Endometrium (tissue), 2 donors: ENCODE results near the gene PSD.
"Not testable (repeated sequence)": the region's sequence is repeated elsewhere in the genome, so short reads cannot be mapped to it uniquely, and the experiment has no call there.

ENCODE experiments used
- FAIRE-seq: peaks from 2 replicates; lab custom pipeline; 2012; peaks lifted over from hg19 to GRCh38; lab: Jason Lieb, UNC
- donor health status: control.
- donor health status: control.

PSD gene

DNA sequence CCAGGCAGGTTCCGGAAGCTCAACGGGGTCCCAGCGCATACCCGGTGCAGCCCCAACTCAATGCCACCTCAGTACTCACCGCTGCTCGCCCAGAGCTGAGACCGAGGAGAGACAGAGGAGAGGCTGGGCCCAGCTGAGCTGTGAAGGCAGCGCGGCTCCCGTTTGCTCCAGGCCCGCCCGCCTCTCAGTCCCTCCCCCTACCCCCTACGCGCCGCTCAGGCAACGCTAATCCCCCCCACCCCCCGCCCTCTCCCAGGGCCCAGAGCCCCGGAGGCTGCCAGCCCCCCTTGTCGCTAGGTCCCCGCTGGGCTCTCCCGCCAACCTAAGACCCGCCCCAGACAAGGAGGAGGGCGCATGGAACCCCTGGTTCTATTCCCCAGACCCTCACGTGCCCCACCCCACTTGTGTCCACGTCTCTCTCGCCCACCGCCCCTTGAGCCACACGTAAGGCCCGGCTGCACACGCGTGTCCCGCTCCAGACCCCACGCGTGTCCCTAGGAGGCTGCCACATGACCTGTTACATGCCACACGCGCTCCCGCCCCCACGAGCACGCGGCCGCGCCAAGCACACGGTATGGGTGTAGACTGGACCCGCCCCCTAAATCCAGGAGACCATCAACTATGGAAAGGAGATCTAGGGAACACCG is at the start of gene PSD:
Gene PSD (minus strand): TSS at position 164 of the 647 bp plus-strand sequence. CDS start 1,747 bp downstream, outside the sequence.
- no peak for FAIRE-seq

DNA sequence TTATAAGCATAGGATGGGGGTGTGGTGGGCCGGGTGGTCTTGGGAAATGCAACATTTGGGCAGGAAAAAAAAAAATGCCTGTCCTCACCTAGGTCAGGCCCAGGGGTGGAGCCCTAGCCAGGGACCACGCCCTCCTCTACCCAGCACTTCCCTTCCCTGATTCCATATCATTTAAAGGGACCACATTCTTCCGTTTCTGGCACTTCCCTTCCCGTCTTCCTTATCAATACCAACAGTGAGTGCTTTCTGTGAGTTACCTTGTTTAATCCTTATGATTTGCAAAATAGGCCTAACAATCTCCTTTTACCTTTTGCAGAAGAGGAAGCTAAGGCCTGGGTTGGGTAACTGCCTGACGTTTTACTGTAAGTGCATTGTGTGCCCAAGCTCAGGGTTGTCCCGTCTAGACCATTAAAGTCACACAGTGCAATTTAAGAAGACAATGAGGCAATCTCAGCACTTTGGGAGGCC is 49.4 kb upstream of the PSD start:
- FAIRE-seq: no peak

DNA sequence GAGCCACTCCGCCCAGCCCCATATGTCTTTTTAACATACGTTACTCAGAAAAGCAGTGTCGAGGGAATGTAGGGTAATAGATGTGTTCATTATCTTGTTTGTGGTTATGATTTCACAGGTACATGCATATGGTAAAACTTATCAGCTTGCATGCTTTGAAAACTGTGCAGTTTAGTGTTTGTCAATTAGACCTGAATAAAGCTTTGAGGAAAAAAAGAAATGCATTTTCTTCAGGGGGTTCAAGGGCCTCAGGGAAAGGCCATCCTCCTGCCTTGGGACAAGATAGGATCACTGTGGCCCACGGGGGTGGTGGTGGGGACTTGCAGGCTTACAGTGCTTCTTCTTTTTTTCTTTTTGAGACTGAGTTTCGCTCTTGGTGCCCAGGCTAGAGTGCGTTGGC is 48.7 kb upstream of the PSD start:
- no peak for FAIRE-seq

DNA sequence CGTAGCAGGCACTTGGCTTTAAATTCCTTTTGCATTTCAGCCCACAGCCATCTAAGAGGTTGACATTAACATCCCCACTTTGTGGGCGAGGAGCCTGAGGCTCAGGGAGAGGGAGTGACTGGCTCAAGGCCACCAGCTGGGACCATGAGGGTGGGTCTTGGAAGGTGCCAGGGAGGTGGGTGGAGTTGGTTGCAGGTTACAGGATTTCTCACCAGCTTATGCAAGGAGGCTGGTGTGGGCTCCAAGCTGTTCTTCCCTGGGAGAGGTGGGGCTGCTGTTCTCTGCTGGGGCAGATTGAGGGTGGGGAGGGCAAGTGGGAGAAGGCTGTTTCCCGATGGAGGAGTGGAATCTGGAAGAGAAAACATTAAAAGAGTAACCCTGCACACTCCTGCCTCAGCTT is 46.9 kb upstream of the PSD start:
- FAIRE-seq: no peak

DNA sequence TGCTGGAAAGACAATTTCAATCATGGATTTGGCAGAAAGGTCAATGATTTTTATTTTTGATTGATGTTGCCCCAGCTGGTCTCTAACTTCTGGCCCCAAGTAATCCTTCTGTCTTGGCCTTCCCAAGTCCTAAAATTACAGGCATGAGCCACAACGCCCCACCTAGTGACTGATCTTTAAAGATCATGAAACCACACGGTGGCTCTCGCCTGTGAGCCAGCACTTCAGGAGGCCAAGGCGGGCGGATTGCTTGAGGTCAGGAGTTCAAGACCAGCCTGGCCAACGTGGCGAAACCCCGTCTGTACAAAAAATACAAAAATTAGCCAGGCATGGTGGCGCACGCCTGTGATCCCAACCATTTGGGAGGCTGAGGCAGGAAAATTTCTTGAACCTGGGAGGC is 45.4 kb upstream of the PSD start:
- FAIRE-seq: no peak

DNA sequence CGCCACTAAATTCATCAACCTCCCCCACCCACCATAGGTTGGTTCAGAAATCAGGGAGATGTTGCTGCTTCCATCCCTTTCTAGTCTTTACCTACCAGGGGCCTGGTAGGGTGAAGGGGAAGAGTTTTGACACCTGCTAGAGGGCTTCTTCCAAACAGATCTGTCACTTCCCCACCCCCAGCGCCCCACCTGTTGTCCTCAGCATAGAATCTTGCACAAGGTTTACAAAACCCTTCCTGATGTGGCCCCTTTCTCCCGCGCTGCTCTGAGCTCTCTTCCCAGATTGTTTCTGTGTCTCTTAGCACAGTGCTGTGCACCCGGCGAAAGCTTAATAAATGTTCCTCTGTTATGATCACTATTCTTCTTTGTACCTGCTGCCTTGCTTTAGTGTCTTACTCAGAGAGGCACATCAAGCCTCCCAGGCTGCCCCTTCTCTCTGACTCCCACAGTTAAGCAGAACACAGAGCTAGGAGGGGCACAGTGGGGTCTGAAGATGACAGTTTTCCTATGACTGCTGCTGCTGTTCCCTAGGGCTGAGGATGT is 44.0 kb upstream of the PSD start:
- no peak for FAIRE-seq

DNA sequence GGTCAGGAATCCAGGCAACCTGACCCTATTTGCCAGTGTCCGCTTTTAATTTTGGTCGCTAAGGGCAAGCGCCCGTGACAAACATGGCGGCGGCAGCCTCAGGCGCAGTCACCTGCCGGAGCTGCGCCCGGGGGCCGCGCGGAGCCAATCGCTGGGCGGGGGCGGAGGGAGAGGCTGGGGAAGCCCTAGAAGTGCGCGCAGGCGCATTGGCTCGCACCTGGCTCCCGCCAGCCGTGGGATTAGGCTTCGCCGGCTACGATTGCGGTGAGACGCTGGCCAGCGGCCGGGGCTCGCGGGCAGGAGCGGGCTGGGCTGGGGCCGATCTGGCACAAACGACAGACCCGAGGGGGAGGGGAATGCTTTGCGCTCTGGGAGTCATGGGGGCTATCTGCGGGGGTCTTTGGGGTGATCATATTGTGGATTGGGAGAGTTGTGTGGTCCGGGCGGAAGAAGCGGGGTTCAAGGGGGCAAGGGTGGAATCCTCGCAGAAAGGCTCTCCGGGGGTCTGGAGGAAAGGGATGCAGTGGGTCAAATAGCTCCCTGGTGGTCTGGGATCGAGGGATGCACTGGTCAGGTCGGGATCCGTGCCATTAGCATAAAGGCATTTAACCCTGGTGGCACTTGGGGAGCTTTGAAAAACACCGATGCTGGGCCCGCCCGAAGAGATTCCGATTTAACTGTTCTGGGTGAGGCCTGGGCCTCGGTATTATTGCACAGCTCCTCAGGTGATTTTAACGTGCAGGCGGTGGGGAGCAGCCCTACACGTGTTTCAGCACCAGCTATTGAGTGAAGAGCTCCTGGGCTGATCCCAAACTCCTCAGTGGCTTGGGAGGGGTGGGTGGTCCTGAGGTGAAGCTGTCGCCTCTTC is 42.8 kb upstream of the PSD start:
- no peak for FAIRE-seq

DNA sequence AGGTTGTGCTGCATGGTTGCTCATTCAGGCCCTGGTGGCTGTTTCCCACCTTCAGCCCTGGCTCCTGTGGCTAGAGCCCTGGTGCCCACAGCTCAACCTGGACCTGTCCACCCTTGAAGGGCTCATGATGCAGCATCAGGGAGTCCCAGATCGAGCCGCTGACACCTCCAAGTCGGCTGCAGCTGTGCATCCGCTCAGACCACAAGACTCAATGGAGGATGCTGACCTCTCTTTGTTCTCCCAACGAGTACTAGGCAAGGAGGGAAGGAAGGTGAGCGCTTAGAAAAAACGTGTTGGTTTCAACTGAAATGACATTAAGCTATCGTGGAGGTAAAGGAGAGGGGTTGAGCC is 42.2 kb upstream of the PSD start:
- no peak for FAIRE-seq

DNA sequence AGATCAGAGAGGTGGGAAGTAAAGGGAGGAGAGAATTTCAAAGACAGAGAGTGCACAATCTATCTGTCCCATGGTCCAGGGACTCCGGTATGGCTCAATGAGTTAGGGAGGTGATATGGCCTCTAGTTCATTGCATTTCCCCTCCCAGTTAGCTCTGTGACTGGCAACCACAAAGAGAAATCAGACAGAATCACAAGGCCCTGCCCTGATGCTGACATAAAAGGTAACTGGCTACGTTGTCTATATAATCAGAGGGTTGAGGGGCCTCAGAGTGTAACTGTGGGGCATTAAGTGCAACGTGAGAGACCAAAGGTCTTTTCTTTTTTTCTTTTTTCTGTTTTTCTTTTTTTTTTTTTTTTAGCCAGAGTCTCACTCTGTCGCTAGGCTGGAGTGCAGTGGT is 40.1 kb upstream of the PSD start:
- no peak for FAIRE-seq

DNA sequence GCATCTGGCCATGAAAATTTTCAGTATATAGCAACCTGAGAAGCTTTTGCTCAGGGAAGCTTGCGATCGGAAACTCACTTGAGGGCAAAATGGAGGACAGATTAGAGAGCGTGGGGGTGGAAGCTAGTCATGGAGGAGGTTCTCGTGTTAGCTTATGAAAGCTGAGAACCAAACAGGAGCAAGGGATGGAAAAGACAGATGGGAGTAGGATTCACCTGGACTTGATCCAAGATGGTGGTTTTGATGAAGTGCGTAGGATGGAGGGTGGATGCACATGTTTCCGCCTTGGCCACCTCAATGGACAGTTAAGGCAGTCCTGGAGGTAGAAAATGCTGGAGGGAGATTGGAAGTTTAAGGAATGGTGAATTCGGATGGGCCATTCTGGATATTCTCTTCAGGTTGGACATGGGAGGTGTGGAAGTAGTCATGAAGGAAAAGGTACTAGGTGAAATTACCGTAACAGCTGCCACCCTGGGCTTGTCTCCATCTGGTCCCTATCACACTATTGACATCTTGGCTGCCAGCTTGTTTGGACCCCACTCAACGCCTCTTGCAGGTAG is 39.1 kb upstream of the PSD start:
- no peak for FAIRE-seq

DNA sequence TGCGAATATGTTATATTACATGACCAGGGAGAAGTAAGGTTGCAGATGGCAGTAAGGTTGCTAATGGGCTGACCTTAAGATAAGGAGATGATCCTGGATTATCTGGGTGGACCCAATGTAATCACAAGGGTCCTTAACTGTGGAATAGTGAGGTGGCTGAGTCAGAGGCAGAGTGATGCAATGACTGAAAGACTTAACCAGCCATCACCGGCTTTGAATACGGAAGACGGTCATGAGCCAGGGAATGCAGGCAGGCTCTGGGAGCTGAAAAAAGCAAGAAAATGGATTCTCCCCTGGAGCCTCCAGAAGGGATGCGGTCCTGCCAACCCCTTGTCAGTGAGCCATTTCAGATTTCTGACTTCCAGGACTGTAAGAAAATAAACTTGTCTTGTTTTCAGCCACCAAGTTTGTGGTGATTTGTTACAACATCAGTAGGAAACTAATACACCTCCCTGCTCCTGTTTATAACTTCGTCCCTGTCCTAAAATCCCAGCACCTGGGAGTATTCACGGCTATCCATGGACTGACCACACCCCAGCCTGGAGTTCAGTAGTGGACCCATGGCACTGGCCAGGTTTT is 37.4 kb upstream of the PSD start:
- FAIRE-seq: no peak

DNA sequence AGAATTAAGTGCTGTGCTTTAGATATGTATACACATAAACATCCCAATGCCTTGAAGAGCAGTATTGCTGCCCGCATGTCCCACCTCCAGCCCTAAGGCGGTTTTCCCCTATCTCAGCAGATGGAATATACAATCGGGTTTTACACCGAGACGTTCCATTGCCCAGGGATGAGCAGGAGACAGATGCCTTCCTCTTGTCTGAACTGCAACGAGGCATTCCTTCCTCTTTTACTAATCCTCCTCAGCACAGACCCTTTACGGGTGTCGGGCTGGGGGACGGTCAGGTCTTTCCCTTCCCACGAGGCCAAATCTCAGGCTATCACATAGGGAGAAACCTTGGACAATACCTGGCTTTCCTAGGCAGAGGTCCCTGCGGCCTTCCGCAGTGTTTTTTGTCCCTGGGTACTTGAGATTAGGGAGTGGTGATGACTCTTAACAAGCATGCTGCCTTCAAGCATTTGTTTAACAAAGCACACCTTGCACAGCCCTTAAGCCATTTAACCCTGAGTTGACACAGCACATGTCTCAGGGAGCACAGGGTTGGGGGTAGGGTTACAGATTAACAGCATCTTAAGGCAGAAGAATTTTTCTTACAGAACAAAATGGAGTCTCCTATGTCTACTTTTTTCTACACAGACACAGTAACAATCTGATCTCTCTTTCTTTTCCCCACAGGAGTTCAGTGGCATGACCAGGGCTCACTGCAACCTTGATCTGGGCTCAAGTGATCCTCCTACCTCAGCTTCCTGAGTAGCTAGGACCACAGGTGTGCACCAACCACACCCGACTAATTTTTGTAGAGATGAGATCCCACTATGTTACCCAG is 36.3 kb upstream of the PSD start:
- not testable (repeated sequence) for FAIRE-seq

DNA sequence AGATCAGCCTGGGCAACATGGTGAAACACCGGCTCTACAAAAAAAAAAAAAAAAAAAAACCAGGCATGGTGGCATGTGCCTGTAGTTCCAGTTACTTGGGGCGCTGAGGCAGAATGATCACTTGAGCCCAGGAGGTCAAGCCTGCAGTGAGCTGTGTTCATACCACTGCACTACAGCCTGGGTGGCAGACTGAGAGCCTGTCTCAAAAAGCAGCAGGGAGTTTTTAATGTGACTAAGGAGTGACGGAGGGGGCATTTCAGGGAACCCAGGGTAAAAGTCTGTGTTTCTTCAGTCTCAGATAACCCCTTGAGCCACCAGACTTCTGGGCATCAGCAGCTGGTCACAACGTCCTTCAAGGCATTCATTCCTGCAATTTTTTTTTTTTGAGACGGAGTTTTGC is 34.9 kb upstream of the PSD start:
- no peak for FAIRE-seq

DNA sequence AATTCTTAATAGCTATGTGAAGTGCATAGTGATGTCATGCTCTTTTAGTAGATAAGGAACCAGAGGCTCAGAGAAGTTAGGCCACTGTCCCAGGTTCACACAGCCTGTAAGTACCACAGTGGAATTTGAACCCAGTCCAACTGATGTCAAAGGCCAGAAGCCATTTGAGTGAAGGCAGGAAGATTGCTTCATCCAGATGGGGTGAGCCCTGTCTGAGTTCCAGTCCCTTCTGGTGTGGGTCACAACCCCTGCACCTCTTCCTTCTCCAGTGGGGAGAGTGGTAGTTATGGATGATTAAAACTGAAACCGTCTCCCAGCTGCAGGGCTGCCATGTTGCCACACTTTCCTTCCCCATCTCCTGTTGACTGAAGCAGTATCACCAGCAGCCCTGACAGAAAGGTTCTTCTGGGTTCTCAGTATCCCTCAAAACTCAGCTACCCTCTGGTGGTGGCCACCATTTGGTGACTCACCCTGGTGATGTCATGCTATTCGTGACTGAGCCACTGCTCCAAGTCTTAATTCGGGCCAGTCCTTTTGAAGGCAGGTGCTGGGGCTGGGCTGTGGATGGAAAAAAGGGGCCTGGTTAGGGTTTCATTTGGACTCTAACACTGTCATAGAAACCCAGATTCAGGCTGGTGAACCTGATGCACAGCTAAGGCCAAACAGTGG is 34.2 kb upstream of the PSD start:
- no peak for FAIRE-seq

DNA sequence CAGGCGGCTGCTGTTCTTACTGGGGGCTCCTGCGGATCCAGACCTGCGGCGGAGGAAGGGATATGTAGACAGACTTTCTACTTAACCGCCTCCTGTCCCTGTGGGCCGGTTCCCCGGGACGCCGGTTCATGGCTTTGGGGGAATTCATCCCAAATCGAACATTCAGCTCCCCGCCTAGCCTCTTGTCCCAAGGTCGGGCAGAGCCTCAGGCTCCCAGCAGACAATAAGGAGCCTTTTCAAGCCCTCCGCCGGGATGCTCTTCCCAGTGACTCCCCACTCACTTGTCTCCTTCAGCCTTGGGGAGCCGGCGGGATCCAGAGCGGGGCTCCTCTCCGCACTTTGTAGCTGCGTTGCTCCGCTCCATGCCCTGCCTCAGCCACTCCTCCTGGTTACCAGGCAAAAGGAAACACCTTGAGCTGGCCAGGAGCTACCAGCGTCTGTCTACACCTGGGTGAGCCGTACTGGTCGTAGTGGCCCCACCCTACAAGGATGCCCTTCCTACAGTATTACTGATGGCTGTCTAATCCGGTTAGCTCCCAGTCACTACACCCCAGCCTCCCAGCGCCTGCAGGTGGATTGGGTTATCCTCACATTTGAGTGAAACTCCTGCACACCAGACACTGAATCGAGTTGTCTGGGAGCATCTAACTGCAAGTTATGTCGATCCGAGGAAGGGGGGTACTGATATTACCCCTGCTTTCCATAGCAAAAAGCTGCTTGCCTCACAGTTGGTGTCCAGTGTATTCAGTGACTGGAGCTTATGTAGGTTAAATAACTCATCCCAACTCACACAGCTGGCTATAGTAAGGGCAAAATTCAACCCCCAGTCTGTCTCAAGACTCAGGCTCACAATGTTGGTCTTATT is 32.8 kb upstream of the PSD start, which contains the start of gene C10orf95:
Gene C10orf95 (minus strand): TSS at position 439 of the 865 bp plus-strand sequence. CDS start 450 bp downstream, outside the sequence.
- FAIRE-seq: no peak

DNA sequence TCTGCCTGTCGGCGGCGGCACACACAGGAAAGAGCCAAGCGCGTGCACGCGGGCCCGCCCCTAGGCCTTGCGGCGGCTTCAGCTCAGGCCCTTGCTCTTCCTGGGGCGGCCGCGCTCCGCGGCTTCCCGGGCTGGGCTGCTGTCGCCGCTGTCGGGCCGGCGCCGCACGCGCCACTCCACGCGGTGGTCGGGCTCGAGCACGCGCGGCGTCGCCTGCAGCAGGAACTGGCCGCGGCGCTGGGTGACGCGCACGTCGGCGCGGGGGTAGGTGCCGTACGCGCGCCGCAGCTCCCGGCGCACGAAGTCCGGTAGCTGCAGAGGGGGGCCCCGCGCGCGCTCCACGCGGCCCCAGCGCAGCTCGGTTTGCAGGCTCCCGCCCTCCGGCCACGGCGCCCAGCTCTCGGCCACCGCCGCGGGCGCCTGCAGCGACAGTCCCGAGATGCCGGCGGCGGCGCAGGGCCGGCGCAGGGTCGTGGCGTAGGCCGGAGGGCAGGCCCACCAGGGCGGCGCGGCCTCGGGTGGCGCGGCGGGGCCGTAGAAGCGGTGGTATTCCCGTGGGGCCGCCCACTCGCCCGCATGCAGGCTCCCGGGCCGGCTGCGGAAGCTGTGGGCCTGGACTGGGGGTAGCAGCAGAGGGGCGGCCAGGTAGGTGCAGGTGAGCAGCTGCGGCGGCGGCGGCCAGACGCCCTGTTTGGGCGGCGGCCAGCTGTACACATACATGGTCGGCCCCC is 32.0 kb upstream of the PSD start:
- FAIRE-seq: no peak

DNA sequence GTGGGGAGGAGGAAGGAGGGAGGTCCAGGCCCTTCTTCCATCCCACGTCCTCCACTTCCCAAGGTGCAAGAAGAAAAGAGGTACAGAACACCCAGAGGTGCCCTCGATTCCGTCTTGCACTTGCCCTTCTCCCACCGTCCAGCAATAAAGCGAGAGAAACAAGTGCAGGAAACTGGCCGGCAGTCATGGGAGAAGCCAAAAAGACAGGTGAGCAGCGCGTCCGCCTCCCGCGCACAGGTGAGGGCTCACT is 31.5 kb upstream of the PSD start:
- FAIRE-seq: no peak

DNA sequence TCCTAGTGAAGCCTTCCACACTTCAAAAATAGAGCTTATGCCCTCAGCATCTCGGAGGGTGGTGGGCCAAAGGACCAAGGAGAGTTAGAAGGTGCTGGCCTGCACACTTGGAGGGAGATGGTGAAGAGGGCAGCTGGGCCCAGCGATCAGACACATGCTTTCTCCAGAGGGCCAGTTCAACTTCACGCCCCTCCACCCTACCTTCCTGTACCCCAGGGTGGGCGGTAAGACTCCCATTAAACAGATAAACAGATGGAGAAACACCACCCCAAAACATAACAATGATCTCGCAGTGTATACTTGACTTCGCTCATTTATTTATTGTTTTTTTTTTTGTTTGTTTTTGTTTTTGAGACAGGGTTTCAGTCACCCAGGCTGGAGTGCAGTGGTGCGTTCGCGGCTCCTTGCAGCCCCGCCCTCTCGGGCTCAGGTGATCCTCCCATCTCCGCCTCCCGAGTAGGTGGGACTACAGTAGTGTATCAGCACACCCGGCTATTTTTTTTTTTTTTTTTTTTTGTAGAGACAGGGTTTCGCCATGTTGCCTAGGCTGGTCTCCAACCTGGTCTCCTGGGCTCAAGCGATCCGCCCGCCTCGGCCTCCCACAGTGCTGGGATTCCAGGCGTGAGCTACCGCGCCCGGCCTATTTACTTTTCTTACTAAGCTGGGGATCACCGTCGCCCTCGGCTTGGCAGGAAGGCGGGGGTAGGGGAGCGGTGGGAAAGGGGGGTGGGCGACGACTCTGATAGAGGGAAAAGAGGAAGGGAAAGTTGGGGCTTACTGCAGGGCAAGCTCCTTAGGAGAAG is 30.9 kb upstream of the PSD start:
- no peak for FAIRE-seq

DNA sequence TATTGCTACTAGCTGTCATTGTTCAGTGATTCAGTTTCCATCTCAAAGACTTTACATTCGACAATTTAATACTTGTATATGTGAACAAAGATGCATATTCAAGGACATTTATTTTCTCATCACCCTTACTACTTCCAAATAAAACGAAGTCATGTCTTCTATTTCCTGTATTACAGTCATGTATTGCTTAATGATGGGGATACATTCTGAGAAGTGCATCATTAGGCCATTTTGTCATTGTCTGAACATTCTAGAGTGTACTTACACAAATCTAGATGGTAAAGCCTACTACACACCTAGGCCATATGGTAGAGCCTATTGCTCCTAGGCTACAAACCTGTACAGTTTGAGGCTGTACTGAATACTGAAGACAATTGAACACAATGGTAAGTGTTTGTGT is 26.3 kb upstream of the PSD start:
- FAIRE-seq: no peak
